Ishikawa (cell line): ENCODE measurements around the gene TMA16.

Experiments
- CEBPB ChIP-seq: IDR thresholded peaks from 2 replicates; pipeline ENCODE4 v1.6.1; 2012
- CREB1 ChIP-seq: IDR thresholded peaks from 2 replicates; pipeline ENCODE4 v1.6.1; 2012; ENCODE audit warnings: low read depth
- EGR1 ChIP-seq: IDR thresholded peaks from 2 replicates; pipeline ENCODE4 v1.6.1; 2012
- EP300 ChIP-seq: IDR thresholded peaks from 2 replicates; pipeline ENCODE4 v1.6.1; 2012; ENCODE audit warnings: borderline replicate concordance
- FOXM1 ChIP-seq: IDR thresholded peaks from 2 replicates; pipeline ENCODE4 v1.6.1; 2012; ENCODE audit warnings: low read depth, borderline replicate concordance
- MAX ChIP-seq: IDR thresholded peaks from 2 replicates; pipeline ENCODE4 v1.6.1; 2012
- NFIC ChIP-seq: IDR thresholded peaks from 2 replicates; pipeline ENCODE4 v1.6.1; 2012
- RAD21 ChIP-seq: IDR thresholded peaks from 2 replicates; pipeline ENCODE4 v1.6.1; 2012; ENCODE audit warnings: low read depth
- TAF1 ChIP-seq: IDR thresholded peaks from 2 replicates; pipeline ENCODE4 v1.6.1; 2012; ENCODE audit warnings: low read depth, mild to moderate bottlenecking
- TCF12 ChIP-seq: IDR thresholded peaks from 2 replicates; pipeline ENCODE4 v1.6.1; 2012; ENCODE audit warnings: low read depth
- TEAD4 ChIP-seq: IDR thresholded peaks from 2 replicates; pipeline ENCODE4 v1.6.1; 2012
- YY1 ChIP-seq: IDR thresholded peaks from 2 replicates; pipeline ENCODE4 v1.6.1; 2012; ENCODE audit warnings: low read depth
- ZBTB7A ChIP-seq: IDR thresholded peaks from 2 replicates; pipeline ENCODE4 v1.6.1; 2012; ENCODE audit warnings: low read depth
- TF ChIP-seq, protein P1 (sequence below): IDR thresholded peaks from 2 replicates; pipeline ENCODE4 v1.6.1; 2012; ENCODE audit warnings: low read depth, mild to moderate bottlenecking
- TF ChIP-seq, protein P2 (sequence below): IDR thresholded peaks from 2 replicates; pipeline ENCODE4 v1.6.1; 2012

TMA16 gene

DNA sequence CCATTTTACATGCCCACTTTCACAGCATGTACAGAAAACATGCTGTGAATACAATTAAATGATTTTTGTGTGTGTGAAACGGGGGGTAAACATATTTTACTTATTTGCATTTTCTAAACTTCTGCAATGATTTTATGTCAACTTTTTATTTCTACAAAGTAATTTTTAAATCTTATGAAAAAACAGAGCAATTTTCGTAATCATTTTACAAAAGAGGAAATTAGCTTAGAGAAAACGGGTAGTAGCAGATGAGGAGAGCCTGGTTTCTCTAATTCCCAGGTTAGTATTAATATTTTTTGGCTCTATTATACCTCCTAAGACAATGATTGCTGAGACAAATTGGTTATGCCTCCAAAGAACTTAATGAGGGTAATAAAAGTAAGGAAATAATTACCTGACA, 24.1 kb upstream of the TMA16 start:
- no peak for TF ChIP-seq MAX
- no peak for TF ChIP-seq YY1
- TF ChIP-seq, protein P1, sequence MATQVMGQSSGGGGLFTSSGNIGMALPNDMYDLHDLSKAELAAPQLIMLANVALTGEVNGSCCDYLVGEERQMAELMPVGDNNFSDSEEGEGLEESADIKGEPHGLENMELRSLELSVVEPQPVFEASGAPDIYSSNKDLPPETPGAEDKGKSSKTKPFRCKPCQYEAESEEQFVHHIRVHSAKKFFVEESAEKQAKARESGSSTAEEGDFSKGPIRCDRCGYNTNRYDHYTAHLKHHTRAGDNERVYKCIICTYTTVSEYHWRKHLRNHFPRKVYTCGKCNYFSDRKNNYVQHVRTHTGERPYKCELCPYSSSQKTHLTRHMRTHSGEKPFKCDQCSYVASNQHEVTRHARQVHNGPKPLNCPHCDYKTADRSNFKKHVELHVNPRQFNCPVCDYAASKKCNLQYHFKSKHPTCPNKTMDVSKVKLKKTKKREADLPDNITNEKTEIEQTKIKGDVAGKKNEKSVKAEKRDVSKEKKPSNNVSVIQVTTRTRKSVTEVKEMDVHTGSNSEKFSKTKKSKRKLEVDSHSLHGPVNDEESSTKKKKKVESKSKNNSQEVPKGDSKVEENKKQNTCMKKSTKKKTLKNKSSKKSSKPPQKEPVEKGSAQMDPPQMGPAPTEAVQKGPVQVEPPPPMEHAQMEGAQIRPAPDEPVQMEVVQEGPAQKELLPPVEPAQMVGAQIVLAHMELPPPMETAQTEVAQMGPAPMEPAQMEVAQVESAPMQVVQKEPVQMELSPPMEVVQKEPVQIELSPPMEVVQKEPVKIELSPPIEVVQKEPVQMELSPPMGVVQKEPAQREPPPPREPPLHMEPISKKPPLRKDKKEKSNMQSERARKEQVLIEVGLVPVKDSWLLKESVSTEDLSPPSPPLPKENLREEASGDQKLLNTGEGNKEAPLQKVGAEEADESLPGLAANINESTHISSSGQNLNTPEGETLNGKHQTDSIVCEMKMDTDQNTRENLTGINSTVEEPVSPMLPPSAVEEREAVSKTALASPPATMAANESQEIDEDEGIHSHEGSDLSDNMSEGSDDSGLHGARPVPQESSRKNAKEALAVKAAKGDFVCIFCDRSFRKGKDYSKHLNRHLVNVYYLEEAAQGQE = no peak
- TF ChIP-seq EGR1 = no peak

GRCh38 chr4:163473130-163473529, 21.4 kb upstream of the TMA16 start:
- no peak for TF ChIP-seq RAD21
- TF ChIP-seq TAF1 = no peak
- TF ChIP-seq EGR1 = no peak
- TF ChIP-seq FOXM1 = no peak
- no peak for TF ChIP-seq YY1
- TF ChIP-seq, protein P2, sequence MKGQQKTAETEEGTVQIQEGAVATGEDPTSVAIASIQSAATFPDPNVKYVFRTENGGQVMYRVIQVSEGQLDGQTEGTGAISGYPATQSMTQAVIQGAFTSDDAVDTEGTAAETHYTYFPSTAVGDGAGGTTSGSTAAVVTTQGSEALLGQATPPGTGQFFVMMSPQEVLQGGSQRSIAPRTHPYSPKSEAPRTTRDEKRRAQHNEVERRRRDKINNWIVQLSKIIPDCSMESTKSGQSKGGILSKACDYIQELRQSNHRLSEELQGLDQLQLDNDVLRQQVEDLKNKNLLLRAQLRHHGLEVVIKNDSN = no peak
- TF ChIP-seq ZBTB7A = no peak
- no peak for TF ChIP-seq TEAD4
- TF ChIP-seq NFIC = no peak
- TF ChIP-seq, protein P1 = no peak
- no peak for TF ChIP-seq TCF12
- TF ChIP-seq EP300 = no peak
- TF ChIP-seq CEBPB = no peak
- TF ChIP-seq CREB1 = no peak
- no peak for TF ChIP-seq MAX

DNA sequence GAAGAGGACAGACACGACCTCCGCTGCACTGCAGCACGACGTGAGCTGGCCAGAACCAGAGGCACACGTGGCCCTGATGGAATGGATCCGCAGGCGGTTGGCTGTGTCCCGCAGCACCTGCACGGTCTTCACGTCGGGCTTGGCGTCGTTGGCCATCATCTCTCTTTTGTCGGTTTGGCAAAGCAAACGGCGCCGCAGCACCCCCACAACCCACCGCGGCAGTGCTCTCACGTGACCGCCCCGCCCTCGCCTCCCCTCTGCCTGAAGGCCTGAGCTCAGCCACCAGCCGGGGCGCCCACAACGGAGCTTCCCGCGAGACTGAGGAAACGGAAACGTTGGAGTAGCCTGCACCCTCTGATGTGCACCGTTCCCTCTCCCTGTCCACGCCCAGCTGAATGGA, 20.9 kb upstream of the TMA16 start, which contains the start of gene TKTL2:
TKTL2 (minus strand) TSS at position 179 of the 400 bp plus-strand sequence; CDS start at position 159, 20 bp downstream.
- no peak for TF ChIP-seq RAD21
- TF ChIP-seq NFIC = no peak
- TF ChIP-seq MAX = no peak
- TF ChIP-seq CREB1 = no peak
- TF ChIP-seq TCF12 = no peak

- TF ChIP-seq YY1 = no peak
- no peak for TF ChIP-seq FOXM1
- TF ChIP-seq CEBPB = no peak
- no peak for TF ChIP-seq EP300
- TF ChIP-seq NFIC = no peak
- TF ChIP-seq, protein P2 = no peak
- no peak for TF ChIP-seq EGR1
- no peak for TF ChIP-seq RAD21
- TF ChIP-seq TEAD4 = no peak
- no peak for TF ChIP-seq CREB1
- no peak for TF ChIP-seq MAX
- TF ChIP-seq ZBTB7A = no peak
- TF ChIP-seq TAF1 = no peak
- TF ChIP-seq, protein P1 = no peak
- no peak for TF ChIP-seq TCF12
Observed at GRCh38 chr4:163474027-163474426, 20.5 kb upstream of the TMA16 start.
